Raji (cell line): ENCODE data around the gene STK24.

Experiments
- POLR2A ChIP-seq: IDR thresholded peaks from 2 replicates; pipeline ENCODE4 v1.6.1; 2011; ENCODE audit warnings: low read depth, low read length, control low read depth; ENCODE audit not compliant: insufficient read depth

The STK24 gene

GRCh38 chr13:98443800-98444325, 133.0 kb downstream of the STK24 start:
- TF ChIP-seq POLR2A, result no peak

DNA sequence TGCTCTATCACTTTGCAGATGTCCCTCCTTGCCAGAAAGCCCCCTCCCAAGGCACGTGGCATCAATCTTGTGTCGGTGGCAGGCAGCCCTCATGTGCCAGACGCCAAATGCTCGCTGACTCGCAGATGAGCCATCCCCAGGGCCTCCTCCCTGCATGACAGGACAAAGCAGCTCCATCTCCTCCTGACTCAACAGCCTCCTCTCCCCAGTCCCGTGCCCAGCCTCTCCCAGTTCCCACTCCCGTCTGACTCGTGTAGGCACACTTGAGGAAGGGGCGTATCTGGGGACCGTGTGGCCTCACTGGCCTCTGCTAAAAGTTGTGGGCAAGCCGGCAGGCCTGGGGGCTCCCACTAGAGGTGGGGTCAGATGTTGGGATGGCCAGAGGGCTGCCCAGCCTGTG, 133.6 kb downstream of the STK24 start:
- no peak for TF ChIP-seq POLR2A

DNA sequence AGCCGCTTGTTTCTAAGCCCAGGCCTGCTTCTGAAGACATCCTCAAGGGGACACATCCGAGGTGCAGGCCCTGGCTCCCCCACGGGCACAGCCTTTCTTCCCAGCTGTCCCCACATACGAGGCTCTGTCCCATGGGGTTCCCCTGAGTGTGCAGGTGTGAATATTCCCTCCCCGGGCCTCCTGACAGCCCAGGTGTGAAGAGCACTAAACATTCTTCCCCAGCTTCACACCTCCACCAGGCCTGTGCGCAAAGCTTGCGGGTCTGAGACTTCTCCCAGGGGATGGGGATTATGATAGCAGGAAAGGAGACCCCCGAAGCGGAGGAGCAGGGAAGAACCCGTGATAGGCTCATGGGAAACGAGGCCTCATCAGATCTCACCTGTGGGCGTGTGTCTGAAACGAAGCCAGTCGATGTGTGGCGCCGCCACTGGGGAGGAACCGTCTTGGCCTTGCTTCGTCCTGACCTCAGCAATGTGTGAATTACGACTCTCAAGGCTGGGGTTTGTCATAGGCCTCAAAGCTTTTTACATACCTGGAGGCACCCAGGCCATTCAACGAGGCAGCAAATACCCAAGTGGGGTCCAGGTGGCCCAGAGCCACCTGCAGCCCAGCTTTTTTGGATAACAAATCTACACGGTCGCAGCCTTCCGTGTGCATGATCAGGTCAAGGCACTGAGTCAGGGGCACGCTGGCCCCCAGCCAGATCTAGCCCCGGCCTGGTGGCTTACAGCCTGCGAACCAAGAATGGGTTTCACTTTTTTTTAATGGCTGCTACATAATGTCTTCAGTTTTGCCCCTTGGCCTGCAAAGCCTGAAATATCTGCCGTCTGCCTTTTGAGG, 134.3 kb downstream of the STK24 start:
- TF ChIP-seq POLR2A, result no peak

DNA sequence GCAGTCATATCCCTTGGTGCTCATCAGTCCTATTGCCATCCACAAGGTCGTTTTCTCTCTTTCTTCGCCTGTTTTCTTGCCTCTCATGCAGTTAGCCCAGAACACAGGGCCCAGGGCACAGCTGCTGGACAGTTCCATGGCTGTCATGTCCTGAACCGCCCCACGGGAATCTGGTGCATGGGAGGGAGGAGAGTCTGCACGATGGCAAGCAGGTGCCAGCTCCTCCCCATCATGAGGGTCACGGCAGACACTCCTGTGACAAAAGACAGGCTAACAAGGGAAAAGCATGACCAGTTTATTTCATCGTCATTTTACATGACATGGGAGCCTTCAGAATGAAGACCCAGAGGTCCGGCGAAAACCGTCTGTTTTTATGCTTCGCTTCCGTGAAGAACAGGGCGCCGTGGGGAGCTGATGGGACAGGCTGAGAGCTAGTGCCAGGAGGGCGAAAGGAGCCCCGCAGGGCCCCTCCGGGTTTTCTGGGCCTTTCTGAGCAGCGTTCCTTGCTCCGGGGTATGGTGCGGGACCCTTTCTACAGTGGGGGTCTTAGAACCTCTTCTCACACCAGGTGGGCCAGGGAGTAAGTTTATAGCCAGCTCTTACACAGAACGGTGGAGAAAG, 135.7 kb downstream of the STK24 start:
- no peak for TF ChIP-seq POLR2A

DNA sequence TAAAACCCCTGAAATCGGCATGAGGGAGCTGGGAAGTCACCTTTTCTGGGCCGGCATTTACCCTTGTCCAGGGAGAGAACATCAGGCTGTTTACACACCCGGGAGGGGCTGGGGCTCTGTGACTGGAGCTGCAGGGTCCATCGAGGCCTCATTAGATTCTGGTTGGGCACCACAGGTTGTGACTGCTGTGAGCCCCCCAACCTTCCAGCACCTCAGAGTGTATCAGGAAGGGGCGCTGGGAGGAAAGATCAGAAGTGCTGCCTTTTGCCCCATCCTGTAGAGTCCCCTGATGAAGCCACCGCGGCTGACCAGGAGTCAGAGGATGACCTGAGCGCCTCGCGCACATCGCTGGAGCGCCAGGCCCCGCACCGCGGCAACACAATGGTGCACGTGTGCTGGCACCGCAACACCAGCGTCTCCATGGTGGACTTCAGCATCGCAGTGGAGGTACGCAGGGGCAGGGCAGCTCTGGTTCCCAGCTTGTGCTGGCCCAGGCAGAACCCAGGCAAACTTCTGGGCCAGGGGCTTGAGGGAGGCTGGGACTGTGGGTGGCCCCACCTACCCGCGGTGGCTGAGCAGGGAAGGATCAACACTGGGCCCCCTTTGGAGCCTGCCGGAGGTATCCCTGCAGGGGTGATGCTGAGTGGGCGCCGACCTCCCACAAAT, 136.4 kb downstream of the STK24 start:
- TF ChIP-seq POLR2A, result no peak

DNA sequence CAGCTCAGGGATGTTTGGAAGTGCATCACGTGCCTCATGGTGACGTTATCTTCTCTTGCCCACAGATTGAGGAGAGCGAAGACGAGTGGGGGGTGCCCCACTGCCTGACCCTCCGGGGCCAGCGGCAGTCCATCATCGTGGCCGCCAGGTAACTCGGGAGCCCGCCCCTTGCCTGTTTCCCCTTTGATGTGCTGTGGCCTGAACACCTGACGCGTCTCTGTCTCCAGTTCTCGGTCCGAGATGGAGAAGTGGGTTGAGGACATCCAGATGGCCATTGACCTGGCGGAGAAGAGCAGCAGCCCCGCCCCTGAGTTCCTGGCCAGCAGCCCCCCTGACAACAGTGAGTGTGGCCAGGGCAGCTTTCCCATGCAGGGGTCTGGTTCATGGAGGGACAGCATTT, 137.0 kb downstream of the STK24 start:
- no peak for TF ChIP-seq POLR2A

GRCh38 chr13:98439126-98439828, 137.6 kb downstream of the STK24 start:
- no peak for TF ChIP-seq POLR2A

- no peak for TF ChIP-seq POLR2A
Measured at GRCh38 chr13:98438246-98439125, 138.4 kb downstream of the STK24 start.

DNA sequence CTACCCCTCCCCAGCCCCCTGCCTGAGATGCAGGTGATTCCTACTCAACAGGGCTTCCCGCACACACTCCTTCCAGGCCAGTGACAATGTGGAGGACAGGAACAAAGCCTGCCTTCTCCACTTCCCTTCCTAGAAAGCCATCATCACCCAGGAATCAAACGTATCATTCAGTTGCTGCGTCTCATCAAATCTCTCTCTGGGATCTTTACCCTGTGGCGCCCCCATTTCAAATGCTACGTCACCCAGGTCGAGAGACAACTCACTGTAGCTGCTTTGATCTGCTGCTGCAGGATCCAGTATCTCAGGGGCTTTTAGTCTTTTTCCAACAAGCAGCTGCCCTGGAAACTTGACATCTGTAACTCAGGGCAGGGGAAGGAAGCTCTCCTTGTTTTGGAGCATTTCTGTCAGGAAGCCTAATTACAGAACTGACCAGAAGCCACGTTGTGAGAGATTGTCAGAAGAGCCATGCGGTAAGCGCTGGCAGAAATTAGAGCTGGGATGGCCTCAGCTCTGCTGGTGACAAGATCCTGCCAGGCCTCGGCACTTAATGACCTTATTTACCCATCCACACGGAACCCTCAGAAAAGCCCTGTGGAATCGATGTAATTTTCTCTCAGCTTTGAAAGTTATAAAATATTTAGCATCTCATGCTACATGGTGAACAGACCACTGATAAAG, 140.5 kb downstream of the STK24 start:
- no peak for TF ChIP-seq POLR2A

GRCh38 chr13:98435376-98435775, 141.5 kb downstream of the STK24 start:
- TF ChIP-seq POLR2A, result no peak

DNA sequence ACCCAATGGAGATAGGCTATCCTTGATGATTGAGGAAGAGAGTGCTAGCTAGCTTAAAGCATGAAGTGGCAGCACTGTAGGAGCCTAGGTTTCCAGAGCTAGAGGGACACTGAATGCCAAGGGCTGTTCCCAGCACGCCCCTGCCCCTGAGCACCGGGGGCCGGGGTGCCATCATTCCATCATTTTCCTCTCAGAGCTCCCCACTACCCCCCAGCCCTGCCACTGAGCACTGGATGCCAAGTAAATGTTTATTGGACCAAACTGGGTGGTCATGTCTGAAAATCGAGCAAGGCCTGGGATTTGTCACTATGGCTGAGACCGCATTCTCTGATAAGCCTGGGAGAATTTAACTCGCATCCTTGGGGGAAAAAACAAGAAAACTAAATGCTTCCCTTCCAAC, 142.8 kb downstream of the STK24 start:
- TF ChIP-seq POLR2A, result no peak

- no peak for TF ChIP-seq POLR2A
Measured at GRCh38 chr13:98433654-98434053, 143.3 kb downstream of the STK24 start.

- TF ChIP-seq POLR2A, result no peak
Measured at GRCh38 chr13:98432638-98433037, 144.3 kb downstream of the STK24 start.
